NCI-H128 (cell line): Measurements from ENCODE around the gene ZBTB40.

Experiments used
- DNase-seq: peaks from one replicate; lab custom pipeline; 2025; ENCODE audit not compliant: unreplicated experiment; lab: John Stamatoyannopoulos, UW

Gene ZBTB40

DNA sequence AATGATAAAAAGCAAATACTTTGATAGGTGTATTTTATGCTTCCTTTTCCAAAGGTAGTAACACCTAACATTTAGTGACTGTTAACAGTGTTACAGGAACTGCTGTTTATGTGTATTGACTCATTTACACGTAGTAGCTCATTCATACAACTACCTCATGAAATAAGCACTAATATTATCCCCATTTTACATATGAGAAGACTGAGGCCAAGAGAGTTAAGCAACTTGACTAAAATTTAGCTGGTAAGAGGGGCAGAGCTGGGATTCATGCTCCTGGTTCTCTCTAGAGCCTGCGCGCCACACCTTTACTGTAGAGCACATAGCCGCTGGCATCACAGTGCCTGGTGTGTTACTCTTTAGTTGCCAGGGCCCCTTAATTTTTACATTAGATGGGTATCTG is 11.3 kb downstream of the ZBTB40 start:
- no peak for DNase-seq

DNA sequence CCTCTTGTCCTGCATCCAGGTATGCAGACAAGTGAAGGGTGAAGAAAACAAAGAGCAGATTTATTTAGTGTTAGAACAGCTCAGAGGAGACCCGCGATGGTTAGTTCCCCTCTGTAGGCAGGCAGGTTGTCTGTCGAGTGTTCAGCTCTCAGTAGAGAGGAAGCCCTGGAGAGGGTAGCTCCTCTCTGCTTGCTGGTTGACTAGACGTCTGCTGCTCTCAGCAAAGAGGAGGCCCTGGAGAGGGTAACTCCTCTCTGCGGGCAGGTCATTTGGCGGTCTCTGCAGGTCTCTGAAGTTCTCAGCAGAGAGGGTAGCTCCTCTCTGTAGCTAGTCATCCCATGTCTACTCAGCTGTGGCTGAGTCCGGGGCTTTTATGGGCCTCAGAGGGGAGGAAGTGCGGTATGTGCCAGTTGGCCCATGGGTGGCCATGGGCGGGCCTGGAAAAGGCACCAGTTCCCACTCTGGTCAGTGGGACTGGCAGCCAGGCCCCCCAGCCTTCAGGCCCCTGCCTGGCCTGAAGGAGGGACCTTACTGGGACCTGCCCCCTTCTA is 13.4 kb downstream of the ZBTB40 start:
- no peak for DNase-seq

DNA sequence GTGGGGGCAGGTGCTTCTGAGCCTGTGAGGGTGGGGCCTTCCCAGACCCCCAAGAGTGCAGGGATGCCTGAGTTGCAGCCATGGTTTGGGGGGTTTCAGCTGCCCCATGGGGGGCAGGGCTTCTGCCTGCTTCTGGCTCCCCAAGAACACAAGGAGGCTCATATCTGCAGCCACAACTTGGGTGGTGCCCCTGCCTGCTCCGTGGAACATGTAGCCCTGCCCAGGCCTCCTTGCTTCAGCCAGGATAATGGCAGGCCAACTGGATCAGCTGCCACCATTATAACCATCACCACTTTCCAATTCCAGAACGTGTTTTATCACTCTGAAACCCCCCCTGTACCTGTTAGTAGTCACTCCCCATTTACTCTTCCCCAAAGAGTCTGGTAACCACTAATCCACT is 14.0 kb downstream of the ZBTB40 start:
- no peak for DNase-seq

DNA sequence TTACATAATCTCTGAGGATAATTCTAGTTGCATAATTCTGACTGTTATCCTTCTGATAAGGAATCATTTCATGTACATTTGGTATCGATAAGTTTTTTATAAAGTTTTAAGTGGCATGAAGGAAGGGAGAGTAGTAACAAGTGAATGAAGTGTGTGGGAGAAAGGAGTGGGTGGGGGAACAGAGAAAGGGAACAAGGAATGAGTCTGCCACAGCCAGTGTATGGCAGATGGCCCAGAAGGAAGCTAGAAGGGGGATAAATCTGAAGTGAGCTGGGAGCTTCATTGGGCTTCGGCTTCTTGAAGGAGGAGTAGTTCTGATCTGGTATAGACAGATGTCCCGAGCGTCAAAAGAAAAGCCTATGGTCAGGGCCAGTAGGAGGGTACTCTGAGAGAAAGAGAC is 18.6 kb downstream of the ZBTB40 start:
- DNase-seq = no peak

DNA sequence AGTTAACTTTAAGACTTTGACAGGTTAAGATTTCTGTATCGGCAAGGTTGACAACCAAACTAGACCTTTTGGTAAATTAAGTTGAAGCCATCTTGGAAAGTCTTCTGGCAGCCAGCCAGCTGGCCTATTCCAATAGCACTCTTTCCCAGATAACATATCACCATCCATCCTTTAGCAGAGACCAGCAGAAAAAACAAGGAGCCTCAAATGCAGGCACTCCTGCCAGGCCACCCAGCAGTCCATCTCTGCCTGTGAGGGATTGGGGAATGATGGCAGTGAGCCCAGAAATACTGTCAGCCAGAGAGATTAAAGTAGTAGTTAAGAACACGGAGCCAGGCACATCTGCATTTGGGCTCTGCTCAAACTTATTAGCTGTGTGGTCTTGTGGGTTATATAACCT is 19.4 kb downstream of the ZBTB40 start:
- no peak for DNase-seq

DNA sequence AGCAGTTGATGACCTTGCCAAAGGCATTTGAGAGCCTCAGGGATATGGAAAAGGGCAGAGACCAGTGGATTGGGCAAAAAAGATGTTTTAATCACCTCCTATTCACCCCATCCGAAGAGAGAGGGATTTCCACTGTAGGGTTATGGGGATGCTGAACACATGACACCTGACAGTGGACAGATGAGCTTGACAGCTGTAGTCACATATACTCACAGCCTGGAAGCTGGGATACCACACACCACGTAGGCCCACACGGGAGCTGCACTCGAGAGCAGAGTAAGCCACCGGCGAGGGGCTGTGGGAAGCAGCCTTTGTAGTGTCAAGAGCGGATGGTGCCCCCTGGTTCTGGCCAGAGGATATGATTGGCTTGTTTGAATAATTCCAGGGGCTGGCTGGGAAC is 20.0 kb downstream of the ZBTB40 start:
- no peak for DNase-seq

DNA sequence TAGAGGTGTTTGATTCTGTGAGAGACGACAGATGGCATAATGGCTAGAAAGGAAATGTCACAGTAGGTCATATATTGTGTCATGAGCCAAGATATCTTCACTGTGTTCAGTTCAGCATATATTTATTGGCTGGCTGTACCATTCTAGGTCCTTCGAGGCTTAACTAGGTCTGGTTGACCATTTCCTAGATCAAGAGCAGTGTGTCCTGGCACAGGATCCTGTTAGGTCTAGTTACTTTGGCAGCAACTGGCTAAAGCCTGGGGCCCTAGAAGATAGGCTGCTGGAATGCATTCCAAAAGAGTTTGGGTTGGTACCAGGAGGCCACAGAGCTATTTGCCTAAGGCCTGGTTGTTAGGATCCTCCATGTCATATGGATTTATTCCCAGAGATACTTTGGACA is 20.9 kb downstream of the ZBTB40 start:
- DNase-seq = no peak

DNA sequence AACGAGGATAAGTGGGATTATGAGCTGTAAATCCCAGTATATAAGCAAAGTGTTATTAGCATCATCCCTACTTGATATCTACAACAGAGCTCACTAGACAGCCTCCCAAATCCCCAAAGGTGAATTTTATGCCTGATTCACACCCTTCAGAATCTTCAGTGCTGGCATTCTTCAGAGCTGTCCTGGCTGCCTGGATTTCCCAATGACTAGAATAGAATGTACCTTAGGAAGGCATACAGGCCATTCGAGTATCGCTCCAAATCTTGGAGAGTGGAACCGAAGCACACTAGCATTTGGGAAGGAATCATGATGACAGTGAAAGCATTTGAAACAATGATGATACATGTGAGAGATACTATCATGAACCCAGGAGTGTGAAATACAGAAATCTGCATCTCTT is 22.3 kb downstream of the ZBTB40 start:
- DNase-seq = no peak

DNA sequence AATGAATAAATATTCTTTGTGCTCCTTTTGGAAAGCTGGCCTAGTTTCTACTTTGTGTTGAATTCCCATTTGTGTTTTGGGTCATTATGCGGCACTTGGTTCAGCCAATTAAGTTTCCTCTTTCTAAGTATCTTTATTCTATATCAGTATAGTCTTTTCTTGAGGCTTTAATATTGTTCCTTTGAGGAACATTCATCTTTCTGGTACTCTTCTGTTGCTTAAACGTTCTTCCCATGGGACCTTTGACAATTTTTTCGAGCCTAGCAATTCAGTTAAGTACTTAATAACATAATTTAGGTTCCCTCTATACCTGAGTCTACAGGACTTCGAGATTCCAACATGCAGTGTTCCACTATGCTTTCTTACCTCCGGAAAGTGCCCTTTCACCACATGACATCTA is 24.9 kb downstream of the ZBTB40 start:
- DNase-seq = no peak

DNA sequence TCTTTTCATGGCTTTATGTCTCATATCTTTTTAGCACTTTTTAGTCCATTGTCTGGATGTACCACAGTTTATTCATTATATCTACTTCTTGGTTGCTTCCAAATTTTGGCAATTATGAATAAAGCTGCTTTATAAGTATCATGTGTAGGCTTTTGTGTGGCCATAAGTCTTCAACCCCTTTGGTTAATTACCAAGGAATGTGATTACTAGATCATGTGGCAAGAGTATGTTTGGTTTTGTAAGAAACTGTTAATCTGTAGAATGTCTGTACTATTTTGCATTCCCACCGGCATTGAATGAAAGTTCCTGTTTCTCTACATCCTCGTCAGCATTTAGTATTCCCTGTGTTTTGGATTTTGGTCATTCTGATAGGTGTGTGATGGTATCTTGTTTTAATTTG is 31.5 kb downstream of the ZBTB40 start:
- no peak for DNase-seq

DNA sequence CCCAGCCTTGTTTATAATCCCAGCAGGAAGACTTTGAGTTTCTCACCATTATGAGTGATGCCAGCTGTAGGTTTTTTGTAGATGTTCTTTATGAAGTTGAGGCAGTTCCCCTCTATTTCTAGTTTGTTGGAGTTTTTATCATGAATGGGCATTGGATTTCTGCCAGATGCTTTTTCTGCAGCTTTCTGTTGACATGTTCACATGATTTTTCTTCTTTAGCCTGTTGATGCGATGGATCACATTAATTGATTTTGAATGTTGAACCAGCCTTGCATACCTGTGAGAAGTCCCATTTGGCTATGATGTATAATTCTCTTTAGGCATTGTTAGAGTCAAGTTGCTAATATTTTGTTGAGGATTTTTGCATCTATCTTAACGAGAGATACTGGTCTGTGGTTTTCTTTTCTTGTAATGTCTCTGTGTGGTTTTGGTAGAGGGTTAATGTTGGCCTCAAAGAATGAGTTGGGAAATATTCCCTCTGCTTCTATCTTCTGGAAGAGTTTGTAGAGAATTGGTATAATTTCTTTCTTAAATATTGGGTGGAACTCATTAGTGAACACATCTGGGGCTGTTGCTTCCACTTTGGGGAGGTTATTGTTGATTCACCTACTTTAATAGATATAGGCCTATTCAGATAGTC is 33.2 kb downstream of the ZBTB40 start:
- DNase-seq = no peak

DNA sequence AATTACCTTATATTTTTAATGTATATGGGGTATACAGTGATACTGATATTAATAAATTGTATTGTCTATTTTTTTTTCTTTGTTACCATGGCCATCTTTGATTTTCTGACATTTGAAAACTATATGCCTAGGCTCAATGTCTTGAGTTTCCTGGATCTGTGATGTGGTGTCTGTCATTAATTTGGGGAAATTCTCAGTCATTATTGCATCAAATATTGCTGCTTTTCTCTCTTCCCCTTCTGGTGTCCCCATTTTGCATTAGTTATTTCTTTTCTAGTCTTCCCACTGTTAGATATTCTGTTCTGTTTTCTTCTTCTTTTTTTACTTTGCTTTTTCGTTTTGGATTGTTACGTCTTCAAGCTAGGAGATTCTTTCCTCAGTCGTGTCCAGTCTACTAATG is 33.8 kb downstream of the ZBTB40 start:
- DNase-seq = no peak

DNA sequence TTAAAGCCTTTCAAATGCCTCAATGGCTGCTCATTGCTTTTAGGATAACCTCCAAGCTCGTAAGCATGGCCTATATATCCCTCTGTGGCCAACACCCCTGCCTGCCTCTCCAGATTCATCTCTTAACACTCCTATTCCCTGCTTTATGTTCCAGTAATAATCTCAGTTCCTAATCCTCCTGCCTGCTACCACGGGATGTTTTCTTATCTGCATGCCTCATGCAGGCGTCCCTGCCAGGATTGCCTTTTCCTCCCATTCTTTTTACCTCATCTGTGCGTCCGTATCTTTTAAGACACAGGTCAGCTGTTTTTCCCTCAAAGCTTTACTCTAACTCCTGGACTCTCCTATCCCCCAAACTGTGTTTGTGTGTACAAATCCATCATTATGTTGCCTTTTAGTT is 36.1 kb downstream of the ZBTB40 start:
- DNase-seq = no peak

DNA sequence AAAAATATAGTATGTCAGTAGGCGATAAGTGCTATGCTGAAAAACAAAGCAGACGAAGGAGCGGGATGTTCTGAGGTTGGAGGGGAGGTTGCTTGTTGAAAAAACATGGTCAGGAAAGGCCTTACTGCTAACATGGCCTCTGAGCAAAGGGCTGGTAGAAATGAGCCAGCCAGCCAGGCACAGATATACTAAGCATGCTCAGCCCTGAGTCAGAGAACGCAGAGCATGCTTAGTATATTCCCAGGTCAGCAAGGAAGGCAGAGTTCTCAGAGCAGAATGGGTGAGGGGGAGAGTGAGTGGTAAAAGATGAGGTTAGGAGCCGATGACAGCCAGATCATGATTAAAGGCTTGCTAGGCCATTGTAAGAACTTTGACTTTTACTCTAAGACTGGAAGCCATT is 36.7 kb downstream of the ZBTB40 start:
- DNase-seq = no peak

DNA sequence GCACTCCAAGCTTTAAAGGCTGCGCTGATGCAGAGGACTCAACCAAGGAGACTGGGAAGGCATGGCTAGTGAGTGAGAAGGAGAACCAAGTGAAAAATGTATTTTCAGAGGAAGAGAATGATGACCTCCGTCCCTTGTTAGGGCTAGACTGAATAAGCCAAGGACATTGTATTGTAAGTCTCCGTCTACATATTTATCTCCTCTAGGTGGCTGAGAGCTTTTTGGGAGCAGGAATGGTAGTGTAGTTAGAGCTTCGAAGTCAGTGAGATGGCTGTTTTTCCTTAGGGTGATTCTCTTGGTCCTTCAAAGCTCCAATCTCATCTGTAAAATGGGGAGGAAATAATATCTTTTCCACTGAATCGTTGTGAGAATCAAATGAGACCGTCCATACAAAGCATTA is 37.6 kb downstream of the ZBTB40 start:
- no peak for DNase-seq

DNA sequence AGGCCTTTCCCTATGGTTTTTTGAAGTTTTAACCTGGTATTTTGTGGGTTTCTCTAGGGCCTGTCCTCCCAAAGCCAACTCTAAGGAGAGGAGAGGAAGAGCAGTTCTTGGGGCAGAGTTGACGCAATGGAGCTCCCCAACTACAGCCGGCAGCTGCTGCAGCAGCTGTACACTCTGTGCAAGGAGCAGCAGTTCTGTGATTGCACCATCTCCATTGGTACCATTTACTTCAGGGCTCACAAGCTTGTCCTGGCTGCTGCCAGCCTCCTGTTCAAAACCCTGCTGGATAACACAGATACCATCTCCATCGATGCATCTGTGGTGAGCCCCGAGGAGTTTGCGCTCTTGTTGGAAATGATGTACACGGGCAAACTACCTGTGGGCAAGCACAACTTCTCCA is 38.2 kb downstream of the ZBTB40 start:
- DNase-seq = no peak

DNA sequence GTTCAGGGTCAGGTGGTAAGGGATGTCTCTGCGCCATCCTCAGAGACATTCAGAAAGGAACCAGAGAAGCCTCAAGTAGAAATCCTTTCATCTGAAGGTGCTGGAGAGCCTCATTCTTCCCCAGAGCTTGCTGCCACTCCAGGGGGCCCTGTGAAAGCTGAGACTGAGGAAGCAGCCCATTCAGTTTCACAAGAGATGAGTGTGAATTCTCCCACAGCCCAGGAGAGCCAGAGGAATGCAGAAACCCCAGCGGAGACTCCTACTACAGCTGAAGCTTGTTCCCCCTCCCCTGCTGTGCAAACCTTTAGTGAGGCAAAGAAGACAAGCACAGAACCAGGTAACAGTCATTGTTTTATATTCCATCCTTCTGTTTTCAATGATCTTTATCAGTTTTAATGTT is 38.7 kb downstream of the ZBTB40 start:
- DNase-seq = no peak

DNA sequence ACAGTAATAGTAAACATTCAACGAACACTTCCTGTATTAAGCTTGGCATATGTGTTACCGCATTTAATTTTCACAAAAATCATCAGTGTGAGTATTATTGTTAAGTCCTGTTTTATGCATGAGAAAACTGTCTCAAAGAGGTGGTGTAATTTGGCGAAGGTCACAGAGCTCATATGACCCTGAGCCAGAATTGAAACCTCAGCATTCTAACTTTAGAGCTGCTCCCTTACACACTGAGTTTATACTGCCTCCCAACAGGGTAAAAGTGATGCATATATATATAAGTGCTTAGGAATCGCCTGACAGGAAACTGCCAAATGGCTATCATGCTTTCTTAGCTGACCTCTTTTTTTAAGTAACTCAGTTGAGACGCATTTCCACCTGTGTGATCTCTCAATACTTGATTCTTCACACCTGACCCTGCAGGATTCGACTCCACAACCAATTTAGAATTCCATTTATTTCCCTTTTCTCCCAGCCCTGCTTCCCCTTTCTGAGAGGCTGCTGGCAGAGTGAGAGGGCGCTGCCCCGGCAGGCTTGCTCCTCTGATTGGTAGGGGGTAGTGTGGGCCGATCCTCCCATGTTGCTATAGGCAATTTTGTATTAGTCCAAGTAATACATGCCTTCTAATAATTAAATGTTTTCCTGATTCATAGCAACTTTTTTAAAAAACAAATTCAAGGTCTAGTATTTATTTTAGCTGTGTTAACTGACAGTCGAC is 40.5 kb downstream of the ZBTB40 start:
- no peak for DNase-seq

DNA sequence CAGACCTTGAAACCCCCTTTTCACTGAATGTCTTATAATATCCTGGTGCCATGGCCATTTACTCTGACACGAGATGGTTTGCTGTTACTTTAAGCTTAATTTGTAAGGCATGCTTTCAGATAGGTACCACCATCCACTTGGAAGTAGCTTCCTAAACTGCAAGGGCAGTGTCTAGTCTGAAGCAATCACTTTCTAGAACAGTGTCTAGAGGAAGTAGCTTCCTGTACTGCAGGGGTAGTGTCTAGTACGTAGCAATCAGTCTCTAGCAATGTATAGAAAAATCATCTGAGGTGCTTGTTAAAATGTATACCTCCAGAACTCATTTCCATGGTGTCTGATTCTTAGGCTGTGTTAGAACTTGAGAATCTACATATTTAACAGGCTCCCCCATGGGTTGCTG is 42.5 kb downstream of the ZBTB40 start:
- DNase-seq = no peak

DNA sequence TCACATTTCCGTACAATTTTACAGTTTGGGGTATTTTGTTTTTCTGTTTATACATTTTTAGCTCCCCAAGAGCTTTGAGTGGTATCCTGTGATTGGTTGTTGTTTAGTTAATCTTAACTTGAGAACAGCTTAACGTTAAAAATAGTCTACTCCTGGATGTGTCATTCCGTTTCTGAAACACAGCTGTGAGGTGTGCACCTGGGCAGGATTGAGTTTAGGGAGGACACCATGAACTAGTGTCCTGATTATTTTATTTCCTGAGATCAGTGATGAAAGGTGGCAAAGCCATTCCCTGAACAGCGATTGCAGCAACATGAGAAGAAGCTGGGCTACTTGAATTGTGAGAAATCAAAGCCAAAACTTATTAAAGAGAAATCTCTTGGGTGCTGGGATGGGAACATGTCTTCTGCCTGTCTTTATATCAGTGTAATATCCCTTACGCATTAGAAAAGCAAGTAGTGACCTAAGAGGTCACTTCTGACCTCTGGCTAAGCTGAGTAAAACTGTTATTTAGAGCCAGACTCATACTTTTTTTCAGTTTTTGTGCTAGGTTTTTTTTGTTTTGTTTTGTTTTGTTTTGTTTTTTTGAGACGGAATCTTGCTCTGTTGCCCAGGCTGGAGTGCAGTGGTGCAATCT is 43.4 kb downstream of the ZBTB40 start:
- DNase-seq = no peak

DNA sequence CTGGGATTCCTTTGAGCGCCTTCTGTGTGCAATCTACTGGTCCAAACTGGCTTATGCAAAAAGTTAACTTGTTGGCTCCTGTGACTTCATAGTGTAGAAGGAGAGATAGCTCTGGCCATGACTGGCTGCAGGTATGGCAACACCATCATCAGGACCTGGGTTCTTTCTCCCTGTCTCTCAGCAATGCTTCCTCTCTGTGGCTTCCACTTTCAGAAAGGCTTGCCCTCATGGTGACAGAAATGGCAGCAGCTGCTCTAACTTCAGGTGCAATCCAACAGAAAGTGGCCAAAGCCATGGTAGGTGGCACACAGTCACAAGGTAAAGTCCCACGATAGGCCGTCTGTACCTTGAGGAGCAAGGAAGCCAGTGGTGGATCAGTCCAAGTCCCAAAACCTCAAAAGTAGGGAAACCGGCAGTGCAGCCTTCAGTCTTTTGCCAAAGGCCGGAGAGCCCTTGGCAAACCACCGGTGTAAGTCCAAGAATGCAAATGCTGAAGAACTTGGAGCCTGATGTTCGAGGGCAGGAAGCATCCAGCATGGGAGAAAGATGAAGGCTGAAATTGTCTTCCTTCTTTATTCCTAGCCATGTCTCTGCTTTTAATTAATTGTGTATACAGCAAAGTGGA is 45.0 kb downstream of the ZBTB40 start:
- DNase-seq = no peak

DNA sequence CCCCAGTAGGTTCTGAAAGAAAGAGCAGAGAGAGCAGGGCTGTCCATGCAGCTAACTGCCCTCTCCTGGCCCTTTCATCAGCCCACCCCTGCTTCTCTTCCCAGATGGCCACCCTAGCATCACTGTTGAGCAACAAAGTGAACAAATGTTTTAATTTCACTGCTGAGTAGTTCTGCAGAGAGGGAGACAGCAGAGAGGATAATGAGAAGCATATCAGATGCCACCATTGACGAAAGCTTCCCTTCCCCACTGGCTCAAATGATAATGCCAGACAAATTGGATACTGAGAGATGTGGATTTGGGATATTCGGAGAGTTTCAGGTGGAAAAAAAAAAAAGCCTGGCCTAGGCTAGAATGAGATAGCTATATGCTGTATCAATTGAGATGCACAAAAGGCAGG is 46.8 kb downstream of the ZBTB40 start:
- no peak for DNase-seq
